Uterus (tissue), 2 donors: ENCODE measurements around the gene MFAP3.

Experiments used
- POLR2A ChIP-seq, 2 donors: fragments of 450-650 bp; IDR thresholded peaks; one replicate each; pipeline ENCODE4 v1.6.1; 2016; ENCODE audit warnings: antibody characterized with exemption in 2 of 2, mild to moderate bottlenecking in 1 of 2, moderate library complexity in 1 of 2
- TF ChIP-seq, protein P1 (sequence below), 4 experiments: fragments of 200-600 bp in 2 of 4; fragments of 450-650 bp in 2 of 4; sonication (generic) in 2 of 4; IDR thresholded peaks; one replicate each; pipeline ENCODE4 v1.5.1; 2016 to 2019; ENCODE audit warnings: antibody characterized with exemption in 4 of 4, mild to moderate bottlenecking in 2 of 4, moderate library complexity in 1 of 4

DNA sequence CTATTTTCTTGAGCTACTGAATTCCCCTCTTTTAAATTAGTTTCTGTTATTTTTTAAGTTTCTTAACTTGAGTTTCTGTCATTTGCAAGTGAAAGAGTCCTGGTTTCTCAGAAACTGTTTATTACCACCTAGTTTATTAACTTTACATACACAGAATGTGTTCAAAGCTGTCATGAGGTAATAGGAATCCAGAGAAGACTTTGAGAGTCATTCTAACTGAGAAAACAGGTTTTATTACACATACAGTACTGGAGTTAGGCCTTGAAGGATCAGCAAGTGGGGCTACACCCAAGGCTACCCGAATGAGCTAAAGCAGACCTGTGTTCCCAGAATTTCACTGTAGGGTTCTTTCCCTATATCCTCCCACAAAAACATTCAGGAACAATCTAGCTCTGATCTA lies 33.1 kb upstream of the MFAP3 start:
- TF ChIP-seq, protein P1, sequence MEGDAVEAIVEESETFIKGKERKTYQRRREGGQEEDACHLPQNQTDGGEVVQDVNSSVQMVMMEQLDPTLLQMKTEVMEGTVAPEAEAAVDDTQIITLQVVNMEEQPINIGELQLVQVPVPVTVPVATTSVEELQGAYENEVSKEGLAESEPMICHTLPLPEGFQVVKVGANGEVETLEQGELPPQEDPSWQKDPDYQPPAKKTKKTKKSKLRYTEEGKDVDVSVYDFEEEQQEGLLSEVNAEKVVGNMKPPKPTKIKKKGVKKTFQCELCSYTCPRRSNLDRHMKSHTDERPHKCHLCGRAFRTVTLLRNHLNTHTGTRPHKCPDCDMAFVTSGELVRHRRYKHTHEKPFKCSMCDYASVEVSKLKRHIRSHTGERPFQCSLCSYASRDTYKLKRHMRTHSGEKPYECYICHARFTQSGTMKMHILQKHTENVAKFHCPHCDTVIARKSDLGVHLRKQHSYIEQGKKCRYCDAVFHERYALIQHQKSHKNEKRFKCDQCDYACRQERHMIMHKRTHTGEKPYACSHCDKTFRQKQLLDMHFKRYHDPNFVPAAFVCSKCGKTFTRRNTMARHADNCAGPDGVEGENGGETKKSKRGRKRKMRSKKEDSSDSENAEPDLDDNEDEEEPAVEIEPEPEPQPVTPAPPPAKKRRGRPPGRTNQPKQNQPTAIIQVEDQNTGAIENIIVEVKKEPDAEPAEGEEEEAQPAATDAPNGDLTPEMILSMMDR (IDR thresholded peaks at IDR 0.05): no peak
- TF ChIP-seq POLR2A (IDR thresholded peaks at IDR 0.05): no peak
